GM18519 (cell line): ENCODE measurements around the gene DDX18.

Experiments used
- ATAC-seq: cut with Tn5 transposase; IDR thresholded peaks from one replicate; pipeline ENCODE4 v1.9.1; 2021; ENCODE audit warnings: mild to moderate bottlenecking, moderate library complexity; ENCODE audit not compliant: unreplicated experiment, low FRiP score

DDX18 gene

DNA sequence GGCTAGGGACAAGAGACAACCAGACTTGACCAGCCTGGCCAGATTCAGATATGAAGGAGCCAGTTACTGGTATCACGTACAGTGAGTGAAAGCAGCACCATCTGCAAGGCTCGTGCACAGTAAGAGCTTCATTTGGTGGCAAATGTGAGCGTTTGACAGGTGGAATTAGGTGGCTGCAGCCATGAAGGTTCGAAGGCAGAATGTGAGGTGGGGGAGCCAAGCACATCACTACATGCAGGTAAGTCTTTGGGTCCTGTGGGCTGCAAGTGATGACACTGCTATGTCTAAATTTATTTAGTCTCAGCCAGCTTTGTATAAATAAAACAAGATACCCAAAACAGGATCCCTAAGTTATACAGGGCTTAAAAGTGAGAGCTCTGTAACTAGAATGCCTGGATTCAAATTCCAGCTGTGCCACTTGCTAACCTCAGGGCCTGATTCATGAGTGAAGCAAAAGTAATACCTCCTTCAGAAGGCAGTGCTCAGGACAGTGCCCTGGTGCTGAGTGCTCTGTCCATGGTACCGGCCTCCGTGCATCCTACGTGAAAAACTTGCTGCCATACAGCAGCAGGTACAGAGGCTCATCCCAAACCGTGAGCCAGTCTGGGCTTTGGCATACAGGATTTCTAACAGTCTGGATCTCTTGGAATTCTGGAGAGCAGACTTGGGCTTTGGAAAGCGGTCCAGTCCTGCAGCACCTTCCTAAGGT, 18.6 kb downstream of the DDX18 start:
- no peak for ATAC-seq

DNA sequence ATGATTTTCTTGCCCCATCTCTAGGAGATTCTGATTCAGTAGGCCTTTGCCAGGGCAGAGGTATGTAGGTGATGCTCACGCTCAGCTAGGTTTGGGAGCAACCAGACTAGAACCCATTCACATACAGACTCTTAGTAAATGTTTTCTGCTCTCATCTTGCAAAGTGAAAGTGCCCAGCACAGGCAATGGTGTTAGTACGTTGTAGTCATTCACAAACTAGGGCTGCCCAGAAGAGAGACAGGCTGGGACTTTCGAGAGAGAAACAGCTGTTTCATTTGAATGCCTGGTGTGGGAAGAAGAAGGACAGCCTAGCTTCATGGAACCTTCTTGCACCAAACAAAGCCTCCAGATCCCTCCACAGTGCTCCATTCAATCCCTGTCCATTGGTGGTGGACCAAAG, 19.4 kb downstream of the DDX18 start:
- ATAC-seq: no peak

DNA sequence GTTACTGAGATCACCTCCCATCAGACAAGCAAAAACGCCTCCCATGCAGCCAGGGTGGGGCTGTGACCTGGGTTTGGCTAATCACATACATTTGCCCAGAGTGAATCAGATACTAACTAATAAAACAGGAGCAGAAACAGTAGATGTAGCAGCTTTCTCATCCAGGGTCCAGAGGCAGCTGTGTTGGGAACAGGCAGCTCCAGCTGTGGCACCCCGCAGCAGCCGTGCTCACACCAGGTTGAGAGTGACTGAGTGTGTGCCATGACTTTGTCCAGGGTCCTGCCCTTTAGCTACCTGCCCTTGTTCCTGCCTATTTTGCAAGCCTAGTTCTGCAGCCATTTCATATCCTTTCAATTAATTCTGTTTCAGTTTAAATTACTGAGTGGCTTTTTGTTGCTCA, 20.5 kb downstream of the DDX18 start:
- no peak for ATAC-seq

DNA sequence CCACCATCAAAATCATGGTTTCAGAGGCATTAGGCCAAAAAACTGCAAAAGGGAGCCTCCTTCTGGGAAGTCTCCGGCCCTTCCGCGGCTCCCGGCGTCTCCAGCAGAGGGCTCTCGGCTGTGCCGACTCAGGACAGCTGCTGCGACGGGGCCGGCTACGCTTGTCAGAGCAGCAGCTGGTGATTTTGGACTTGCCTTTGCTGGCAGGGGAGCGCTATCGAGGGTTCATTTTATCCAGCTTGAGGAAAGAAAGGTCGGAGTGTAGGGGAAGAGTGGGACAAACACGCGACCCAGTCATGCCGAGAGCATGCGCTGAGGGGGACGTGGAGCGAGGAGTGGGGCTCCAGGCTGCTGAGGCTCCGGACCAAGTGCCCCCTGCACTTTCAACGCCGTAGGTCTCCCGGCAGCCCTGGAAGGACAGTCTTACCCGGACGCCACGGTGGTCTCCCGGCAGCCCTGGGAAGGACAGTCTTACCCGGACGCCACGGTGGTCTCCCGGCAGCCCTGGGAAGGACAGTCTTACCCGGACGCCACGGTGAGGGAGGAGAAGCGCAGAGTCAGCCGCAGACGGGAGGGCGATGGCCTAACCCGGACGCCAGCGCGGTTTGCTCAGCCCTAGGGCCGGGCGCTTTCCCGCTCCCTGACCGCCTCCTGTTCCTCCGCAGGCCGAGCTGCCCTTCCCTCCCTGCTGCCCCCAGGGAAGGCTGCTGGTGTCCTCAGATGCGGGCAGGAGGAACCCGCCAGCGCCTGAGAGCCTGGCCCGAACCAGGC, 21.7 kb downstream of the DDX18 start:
- ATAC-seq: no peak

DNA sequence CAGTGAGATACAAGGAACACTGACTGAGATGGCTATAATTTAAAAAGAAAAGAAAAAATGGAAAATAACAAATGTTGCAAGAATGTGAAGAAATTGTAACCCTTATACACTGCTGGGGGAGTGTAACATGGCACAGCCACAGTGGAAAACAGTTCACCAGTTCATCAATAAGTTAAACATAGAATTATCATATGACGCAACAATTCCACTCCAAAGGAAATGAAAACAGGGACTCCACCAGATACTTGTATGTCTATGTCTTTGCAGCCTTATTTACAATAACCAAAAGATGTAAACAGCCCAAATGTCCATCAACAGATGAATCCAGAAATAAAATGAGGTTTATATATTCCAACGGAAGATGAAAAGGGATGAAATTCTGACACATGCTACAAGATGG, 30.8 kb downstream of the DDX18 start:
- ATAC-seq: no peak

DNA sequence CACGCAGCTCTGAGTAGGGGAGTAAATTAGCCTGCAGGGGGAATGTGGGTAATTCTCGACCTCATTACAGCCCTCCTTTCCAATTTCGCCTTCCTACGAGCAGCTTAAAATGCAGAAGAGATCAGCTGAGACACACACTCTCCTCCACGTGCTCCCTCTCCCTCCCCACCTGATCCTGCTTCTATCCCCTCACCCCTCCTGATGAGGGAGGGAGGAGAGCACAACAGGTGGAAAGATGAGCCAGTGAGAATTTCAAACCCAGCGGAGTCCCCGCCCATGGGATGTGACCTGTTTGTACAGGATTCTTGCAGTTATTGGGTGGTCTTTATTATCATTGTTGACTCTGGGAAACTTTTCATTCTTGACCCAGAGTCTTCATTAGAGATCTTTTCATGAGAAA, 35.5 kb downstream of the DDX18 start:
- no peak for ATAC-seq

DNA sequence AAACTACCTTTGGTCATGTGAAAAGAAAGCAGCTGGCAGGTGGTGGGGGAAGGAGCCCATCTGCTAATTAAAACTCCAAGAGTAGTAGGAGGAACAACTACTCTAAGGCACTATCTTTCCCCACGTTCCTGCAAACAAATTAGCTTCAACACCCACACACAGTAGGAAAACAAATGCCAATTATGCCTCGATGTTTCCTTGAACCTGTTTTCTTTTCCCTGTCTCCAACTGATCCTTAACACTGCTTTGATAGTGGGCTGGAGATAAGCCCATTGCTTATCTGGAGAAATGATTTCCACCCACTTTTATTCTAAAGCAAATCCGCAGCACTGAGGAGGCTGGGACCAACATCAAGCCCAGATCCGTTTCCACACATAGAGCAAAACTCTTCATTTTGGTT, 36.0 kb downstream of the DDX18 start:
- no peak for ATAC-seq

DNA sequence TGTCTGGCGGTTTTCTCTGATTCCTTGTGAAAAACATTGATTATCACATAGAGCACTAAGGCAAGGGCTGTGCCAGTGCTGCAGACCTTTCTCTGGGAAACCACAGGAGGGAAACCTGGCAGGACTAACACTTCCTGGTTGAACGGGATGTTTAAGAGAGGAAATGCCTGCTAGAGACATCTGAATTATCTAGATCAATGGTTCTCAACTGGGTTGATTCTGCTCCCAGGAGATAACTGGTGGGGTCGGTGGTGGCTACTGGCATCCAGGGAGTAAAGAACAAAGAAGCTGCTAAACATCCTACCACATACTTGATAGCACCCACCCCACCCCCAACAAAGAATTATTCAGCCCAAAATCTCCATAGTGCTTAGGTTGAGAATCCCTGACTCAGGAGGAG, 37.5 kb downstream of the DDX18 start:
- no peak for ATAC-seq

DNA sequence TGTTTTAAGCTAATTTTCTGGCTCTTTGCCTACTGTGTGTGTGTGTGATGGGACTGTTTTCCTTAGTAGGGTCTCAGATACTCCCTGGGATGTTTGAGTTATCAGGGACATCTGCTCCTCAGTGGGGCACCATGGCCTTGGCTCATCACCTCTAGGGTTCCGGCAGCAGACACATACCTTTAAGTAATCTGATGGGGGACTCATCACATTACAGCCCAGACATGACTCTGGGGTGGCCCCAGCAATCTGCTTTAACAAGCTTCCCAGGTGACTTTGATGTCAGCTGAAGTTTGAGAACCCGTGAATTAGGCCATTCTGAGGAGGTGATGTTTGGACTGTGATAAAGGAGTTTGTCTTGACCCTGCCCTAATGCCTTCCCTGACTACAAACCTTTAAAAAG, 38.8 kb downstream of the DDX18 start:
- no peak for ATAC-seq

DNA sequence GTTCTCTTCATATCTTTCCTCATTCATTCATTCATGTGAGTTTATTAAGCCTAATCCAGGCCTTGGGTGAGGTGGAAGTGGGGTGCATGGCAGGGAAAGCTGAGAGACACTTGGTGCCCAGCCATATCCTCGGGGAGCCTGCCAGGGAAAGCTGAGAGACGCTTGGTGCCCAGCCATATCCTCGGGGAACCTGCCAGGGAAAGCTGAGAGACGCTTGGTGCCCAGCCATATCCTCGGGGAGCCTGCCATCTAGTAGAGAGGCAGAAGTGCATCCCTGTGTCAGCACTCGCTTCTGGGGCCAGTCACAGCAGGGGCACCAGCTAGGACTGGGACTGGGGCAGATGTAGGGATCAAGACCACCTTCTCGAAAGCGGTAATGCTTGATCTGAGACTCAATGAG, 39.4 kb downstream of the DDX18 start:
- no peak for ATAC-seq

DNA sequence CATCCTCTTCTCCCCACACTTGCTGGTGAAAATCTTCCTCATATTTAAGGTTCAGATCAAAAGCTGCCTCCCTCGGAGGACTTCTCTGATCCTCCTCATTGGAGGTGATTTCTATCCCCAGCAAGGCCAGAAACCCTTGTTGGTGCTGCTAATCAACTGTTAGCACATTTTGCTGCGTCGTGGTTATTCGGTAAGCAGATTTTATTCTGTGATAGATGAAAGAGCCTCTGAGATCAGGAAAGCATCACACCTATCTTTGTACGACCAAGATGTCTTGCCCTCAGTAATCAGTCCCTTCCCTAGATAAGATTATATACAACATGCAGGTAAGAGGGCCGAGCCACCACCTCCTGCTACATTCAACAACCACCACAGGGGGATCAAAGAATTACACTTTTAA, 40.1 kb downstream of the DDX18 start:
- ATAC-seq: no peak

DNA sequence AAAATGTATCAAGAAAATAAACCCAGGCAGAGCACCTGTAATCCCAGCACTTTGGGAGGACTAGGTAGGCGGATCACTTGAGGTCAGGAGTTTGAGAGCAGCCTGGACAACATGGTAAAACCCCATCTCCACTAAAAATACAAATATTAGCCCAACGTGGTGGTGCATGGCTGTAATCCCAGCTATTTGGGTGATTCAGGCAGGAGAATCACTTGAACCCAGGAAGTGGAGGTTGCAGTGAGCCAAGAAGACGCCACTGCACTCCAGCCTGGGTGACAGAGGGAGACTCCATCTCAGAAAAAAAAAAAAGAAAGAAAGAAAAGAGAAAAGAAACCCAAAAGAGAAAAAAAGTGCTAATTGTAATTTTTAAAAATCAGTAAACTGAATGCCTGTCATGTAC, 41.4 kb downstream of the DDX18 start:
- no peak for ATAC-seq

DNA sequence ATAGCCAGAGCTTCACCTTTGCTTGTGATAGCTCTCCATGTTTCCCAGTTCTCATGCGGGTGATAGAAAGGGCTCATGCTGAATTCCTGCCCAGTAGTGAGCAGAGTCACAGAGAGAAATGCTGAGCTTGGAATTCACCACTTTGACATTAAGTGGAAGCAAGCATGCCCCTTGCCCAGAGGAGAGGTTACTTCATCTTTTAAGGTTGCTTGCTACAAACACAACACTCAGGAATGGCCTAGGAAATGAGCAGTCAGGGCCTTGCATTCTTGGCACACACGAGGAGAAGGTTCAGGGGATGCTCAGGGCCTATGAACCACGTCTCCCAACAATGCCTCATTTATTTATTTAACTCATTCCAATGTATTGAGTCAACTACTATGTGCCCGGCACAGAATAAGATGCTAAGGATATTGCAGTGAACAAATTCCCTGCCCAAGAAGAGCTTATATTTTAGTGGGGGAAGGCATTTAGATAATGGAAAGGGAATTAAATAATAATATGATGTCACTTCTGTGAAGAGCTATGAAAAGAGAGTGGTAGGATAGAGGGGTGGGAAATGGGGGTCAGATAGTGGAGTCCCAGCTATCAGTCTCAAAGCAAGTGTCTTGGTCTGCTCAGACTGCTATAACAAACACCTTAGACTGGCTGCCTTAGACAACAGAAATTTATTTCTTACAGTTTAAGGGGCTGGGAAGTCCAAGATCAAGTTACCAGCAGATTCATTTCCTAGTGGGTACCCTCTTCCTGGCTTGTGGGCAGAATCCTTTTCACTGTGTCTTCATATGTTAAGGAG, 42.1 kb downstream of the DDX18 start:
- no peak for ATAC-seq

DNA sequence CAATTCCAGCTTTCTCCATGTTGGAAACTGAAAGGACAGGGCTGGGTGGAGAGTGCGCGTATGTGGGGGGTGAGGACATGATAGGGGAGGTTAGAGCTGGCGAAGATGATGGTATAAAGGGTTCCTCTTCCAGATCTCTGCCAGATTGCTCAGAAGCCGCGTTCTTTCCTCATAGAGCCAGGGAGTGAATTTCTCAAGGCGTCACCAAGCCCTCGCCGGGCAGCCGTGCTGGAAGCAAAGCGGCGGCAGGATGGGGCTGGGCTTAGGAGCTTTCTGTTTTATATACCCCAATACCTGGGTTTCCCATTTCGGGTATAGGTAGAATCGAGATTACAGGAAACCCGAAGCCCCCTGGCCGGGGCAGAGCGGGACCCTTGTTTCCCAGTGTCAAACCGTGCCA, 43.8 kb downstream of the DDX18 start:
- ATAC-seq: no peak

DNA sequence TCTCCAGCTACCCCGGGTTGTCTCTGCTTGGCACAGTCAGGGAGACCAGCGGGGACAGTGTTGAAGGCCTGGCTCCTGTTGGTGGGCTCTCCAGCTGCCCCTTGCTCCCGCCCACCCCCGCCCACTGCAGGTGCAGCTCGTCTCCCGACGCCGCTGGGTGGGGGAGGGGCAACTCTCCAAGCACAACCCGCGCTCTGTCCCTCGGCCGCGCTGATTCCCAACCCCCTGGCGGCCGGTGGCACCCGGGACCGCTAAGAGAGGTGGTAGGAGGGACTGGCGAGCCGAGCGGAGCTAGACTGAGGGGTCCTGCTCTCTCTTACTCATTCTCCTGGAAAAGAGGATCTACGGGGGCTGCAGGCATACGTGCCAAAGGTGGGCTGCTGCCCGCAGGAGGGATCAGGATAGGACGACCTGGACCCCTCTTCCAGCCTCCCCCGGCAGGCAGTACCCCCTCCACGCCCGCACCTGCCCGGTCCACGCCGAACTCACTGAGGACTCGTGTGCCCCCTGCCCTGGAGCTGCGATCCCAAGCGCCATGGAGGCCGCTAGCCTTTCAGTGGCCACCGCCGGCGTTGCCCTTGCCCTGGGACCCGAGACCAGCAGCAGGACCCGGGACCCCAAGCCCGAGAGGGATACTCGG, 44.5 kb downstream of the DDX18 start:
- ATAC-seq: no peak

DNA sequence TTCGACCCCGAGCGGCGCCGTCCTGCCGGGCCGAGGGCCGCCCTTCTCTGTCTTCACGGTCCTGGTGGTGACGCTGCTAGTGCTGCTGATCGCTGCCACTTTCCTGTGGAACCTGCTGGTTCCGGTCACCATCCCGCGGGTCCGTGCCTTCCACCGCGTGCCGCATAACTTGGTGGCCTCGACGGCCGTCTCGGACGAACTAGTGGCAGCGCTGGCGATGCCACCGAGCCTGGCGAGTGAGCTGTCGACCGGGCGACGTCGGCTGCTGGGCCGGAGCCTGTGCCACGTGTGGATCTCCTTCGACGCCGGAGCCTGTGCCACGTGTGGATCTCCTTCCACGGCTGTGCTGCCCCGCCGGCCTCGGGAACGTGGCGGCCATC, 45.0 kb downstream of the DDX18 start:
- no peak for ATAC-seq

DNA sequence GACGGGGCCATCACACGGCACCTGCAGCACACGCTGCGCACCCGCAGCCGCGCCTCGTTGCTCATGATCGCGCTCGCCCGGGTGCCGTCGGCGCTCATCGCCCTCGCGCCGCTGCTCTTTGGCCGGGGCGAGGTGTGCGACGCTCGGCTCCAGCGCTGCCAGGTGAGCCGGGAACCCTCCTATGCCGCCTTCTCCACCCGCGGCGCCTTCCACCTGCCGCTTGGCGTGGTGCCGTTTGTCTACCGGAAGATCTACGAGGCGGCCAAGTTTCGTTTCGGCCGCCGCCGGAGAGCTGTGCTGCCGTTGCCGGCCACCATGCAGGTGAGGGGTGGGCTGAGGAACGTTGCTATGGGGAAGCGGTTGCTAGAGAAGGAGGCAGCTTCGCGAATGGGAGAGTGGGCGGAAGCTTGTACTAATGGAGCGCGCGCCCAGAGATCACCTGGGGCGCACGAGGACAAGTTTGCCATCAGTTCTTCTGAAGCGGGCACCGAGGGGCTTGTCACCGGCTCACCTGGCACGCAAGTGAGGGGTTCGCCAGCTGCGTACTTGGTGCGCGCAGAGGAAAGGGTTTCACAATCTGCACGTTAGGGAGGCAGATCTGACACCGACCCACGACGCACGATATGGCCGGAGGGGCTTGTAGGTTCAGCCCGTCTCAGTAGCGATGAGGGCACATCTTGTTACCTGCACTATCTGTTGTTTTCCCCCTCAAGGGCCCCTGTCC, 45.6 kb downstream of the DDX18 start:
- no peak for ATAC-seq

DNA sequence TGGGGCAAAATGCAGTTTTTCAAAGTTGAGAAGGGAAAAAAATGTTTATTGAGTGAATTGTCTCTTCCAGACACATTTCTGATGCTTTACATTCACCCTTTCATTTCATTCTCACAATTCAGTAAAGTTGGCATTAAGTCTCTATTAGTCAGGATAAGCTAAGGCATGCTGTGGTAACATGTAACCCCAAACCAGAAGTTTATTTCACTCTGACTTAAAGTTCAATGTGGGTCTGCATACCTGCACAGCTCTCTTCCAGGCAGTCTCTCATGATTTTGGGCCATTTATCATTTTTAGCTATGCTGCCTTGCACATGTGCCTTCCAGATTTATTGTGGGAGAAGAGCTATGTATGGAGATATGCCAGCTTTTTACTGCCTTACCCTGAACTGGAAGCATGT, 48.0 kb downstream of the DDX18 start:
- ATAC-seq: no peak

DNA sequence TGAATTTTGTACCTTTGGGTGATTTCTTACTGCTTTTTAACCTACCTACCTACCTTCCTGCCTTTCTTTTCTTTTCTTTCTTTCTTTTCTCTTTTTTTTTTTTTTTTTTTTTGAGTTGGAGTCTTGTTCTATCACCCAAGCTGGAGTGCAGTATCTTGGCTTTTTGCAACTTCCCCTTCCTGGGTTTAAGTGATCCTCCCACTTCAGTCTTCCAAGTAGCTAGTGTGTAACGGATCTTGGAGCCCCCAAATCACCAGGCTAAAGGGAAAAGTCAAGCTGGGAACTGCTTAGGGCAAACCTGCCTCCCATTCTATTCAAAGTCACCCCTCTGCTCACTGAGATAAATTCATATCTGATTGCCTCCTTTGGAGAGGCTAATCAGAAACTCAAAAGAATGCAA, 61.3 kb downstream of the DDX18 start:
- ATAC-seq: no peak

DNA sequence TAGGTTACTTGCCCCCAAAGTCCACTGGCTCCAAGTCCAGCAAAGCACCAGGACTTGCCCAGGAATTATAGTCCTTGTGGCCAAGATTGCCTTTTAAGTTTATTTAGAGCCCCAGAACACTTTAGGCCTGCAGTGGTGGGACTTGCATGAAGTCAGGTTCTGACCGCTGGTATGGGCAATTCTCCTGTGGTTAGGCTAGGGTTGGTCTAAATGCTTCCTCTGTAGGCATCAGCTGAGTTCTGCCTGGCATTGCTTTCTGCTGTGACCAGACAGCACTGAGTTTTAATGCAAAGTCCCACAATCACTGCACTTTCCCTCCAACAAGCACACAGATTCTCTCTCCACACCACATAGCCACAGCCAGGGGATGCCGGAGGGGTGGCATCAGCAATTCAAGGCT, 64.5 kb downstream of the DDX18 start:
- no peak for ATAC-seq
